HG02759 (cell line): ENCODE data around the gene S100A16.
A peak's percentile ranks its signal among the peaks of the same experiment; 100 is the strongest.

Experiments
- ATAC-seq: cut with Tn5 transposase; IDR thresholded peaks from one replicate; pipeline ENCODE4 v1.9.1; 2021; ENCODE audit warnings: mild to moderate bottlenecking, moderate library complexity; ENCODE audit not compliant: unreplicated experiment

S100A16 gene

DNA sequence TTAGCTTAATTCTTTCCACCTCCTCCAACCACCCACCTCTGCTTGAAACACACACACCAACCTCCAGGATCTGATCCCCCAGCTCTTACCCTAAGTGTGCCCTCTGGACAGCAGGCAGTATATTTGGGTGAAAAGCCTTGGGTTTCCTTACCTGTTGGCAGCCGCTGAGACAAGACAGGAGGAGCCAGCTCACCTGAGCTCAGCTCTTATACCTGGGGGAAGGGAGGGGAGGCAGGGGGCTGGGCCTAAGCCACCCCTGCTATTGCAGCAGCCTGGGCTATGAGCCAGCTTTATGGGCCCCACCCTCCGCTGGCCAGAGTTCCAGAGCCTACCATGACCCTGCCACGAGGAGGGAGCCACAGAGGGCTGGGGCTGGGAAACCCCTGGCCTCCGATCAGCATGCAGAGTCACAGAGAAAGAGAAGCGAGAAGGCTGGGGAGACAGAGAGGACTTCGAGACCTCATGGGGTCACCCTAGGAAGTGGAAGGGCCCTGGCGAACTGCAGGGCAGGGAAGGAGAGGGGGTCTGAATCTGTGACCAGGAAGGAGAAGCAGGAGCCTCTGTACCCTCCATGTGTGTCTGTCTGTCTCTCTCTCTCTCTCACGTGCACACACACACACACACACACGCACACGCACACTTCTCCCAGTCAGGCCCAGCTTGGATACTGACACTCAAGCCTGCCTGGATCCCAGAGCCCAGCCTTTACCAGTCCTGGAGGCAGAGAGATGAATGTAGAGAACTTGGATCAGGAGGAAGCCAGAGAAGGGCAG, 3.4 kb upstream of the S100A16 start, which contains the start of gene S100A14:
S100A14 (minus strand) TSS at position 182 of the 773 bp plus-strand sequence. CDS start 467 bp downstream, outside the sequence.
- no peak for ATAC-seq

DNA sequence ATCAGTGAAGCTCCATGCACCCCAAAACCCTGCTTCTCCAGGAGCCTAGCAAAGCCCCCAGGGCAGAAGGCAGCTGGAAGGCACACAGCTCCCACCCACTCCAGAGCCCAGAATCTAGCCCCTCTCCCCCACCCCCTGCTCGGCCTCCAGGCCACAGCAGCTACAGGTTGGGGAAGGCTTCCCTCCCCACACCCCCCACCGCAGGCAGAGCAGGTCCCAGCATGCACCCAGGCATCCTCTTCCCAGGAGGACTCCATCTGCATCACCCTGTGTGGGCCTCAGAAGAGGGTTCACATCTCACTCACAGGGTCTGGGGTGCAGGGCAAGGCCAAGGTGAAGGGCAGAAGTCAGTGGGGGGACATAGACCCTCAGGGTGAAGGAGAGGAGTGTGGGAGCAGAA, 2.5 kb upstream of the S100A16 start:
- no peak for ATAC-seq

- no peak for ATAC-seq
Observed at GRCh38 chr1:153614906-153615305, 2.0 kb upstream of the S100A16 start.

GRCh38 chr1:153614189-153614900, 1.4 kb upstream of the S100A16 start:
- no peak for ATAC-seq

- no peak for ATAC-seq
Observed at GRCh38 chr1:153613406-153613805, 469 bp upstream of the S100A16 start.

DNA sequence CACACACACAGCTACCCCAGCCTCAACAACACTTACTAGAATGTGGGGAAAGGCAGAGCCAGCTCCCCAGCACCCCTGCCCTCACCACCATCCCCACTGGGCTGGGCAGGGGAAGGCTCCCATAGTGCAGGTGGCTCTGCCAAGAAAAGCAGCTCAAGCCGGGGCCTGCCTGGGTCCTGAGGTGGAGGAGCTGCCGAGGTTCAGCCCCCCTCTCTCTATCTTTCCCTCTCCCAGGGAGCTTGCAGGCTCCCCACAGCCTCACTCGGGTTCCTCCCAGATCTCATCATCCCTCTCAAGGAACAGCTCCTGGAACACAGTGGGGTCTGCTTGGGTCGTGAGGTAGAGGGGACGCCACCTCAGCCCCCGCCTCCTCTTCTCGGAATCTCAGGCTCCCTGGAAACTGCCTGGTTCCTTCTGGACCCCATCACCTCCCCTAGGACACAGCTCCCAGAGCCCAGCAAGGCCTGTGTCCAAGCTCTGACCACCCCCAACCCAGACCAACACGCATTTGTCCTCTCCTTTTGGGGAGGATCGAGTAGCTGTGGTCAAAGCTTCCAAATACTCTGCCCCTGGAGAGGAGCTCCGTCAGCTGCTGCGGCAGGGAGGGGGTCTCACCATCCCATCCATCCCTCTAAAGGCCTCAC, 704 bp downstream of the S100A16 start:
- no peak for ATAC-seq

DNA sequence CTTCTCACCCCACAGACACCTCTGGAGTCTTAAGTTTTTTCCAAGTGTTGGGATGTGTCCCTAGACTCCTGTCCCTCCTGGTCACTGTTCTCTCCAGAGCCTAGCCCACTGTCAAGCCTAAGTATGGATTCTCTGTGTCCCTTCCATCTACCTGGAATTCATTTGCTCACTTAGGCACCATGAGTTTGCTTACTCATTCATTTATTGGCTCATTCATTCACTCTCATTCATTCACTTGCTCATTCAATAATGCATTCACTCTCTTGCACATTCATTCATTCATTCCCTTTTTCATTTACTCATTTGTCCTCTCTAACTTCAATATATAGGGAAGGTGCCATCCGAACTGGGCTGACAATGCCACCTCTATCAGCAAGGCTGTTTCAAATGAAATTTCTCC, 1.6 kb downstream of the S100A16 start:
- no peak for ATAC-seq

DNA sequence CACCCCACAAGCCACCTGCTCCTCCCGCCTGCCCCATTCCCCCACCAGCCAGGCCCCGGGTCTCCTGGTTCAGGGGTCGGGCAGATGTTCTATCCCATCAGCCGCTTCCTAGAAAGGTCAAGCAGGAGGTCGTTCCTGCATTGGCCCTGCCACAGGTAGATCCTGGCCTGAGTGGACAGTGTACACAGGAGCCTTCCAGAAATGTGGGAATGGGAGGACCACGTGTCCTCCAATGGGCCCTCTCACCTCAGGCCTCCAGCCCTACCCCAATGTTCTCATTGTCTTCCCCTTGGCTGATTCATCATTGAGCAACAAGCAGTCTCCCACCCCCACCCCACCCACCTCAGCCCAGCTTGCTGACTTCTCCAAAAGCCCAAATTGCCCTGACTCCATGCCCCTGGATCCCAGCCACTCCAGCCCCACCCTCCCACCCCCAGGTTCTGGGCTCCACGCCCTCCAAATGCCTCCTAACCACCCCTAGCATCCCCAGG, 2.1 kb downstream of the S100A16 start:
- no peak for ATAC-seq

GRCh38 chr1:153610334-153610733, 2.6 kb downstream of the S100A16 start:
- no peak for ATAC-seq

DNA sequence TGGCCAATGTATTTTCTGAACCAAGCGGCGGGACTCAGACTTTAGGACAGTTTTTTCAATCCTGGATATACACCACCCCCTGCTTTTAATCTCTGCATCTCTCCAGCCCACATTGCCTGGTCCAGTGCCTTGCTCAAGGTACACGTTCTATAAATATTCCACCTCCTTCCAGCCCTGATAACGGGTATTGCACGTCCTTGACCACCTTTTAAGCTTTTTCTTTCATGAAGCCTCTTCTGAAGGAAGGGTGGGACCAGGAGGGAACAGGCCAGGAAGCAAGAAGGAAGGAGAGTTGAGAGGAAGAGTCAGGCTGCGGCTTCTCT, 3.4 kb downstream of the S100A16 start:
- ATAC-seq, result no peak

DNA sequence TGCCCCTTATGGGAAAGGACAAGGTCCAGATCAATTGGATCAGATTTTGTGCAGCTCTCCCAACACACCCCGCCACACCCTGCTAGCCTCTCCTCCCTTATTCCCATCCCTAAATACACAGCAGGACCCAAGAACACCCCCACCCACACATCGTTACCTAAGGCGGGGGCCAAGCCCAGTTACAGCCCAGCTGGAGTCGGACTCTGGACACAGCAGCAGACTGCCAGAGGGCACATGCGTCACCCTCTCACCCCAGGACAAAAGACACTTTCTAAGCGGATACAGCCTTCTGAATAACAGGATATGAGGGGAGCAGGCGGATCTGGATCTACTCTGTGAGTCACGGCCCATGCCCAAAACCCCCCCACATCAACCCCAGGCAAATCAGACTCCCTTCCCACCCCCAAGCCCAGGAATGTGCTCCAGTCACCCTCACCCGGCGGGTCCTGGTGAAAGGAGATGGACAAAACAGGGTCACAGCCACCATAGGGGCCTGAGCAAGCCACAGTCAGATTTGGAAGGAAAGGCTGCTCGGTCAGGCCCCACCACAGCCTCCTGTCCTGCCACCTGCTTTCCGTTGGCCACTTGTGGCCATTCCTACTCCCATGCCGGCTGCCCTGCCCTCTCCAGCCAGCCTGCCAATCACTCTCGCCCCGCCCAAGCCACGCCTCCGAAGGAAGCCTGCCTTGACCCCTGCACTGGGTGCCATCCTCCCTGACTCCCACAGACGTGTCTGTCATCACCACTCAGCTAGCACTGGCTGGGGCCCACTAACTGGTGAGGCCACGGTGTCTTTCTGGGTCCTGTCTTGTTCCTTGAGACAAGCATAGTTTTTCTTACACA, 4.0 kb downstream of the S100A16 start:
- no peak for ATAC-seq

GRCh38 chr1:153608089-153608682, 4.8 kb downstream of the S100A16 start:
- ATAC-seq, result no peak

DNA sequence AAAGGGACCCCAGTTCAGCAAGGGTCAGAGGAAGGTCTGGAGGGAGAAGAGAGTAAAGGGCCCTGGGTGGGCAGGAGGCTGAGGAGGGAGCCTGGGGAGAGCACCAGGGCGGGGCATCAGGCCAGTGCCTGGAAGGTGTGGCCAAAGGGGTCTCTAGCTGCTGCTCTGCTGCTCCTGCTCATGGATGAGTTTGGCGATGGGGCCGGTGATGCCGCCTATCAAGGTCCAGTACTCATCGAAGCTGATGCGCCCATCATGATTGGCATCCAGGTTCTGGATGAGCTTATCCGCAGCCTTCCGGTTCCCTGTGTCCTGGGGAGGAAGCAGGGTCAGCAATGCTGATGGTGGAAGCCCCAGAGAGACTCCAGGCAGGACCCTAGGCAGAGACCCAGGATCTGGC, 5.6 kb downstream of the S100A16 start:
- ATAC-seq, result no peak

- no peak for ATAC-seq
Observed at GRCh38 chr1:153606194-153606593, 6.7 kb downstream of the S100A16 start.

DNA sequence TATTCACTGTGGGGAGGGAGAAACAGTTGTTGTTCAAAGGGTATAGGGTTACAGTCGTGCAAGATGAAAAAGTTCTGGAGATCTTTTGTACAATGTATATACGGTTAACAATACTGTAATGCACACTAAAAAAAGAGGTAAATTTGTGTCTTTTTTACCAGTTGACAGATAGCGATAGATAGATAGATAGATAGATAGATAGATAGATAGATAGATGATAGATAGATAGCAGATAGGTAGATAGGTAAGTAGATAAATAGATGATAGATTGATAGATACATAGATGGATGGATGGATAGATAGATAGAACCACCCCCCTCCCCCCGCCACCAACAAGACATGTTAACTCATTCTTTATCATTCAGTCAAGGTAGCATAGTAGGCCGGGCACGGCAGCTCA, 10.2 kb downstream of the S100A16 start:
- ATAC-seq, result no peak

- ATAC-seq, result no peak
Observed at GRCh38 chr1:153599847-153600246, 13.1 kb downstream of the S100A16 start.

DNA sequence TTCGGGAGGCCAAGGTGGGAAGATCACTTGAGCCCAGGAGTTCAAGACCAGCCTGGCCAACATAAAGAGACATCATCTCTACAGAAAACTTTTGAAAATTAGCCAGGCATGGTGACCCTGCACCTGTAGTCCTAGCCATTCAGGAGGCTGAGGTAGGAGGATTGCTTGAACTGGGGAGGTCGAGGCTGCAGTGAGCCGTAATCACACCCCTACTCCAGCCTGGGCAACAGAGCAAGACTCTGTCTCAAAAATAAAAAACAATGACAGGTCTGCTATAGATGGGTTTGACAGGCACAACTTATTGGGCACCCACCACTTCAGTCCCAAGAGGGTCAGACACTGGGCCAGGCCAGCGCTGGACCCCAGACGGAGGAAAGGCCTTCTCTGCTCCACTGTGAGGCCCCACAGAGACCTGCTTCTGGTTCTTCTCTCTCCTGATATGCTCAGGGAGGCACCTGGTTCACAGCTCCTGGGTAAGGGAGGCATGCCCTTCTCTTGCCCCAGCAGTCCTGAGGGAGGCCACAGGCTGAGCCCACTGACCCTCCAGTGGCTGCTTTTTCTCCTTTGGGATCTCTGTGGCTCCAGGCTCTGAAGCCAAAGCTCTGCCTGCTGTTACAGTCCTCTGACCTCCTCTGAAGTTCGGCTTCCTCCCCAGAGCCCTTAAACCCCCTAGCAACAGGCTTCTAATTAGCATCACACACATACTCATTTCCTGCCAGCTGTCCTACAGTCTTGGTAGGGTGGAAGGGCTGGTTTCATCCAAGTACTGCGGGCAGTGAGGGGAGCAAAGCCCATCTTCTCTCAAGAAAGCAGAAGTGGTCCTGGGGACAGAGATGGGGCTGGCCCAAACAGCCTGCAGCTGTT, 14.4 kb downstream of the S100A16 start:
- ATAC-seq, result peak; percentile 97

- no peak for ATAC-seq
Observed at GRCh38 chr1:153597206-153597605, 15.7 kb downstream of the S100A16 start.

GRCh38 chr1:153592748-153593147, 20.2 kb downstream of the S100A16 start:
- ATAC-seq, result no peak

DNA sequence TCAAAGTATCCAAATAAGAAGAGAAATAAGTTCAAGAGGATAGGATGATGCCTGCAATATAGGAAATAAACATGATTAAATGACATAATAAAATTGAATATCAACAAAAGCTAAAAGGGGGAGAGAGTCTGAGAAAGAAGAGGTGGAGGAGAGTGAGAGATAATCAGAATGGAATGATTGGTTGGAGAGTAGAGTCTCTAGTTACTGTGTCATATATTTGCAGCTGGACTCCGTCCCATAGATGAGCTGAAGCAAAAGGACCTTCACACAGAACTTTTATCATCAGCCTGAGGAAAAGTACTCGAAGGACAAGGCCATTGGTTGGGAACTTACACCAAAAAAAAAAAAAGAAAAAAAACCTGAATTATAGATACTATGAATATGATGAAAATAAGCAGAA, 24.5 kb downstream of the S100A16 start:
- no peak for ATAC-seq
